LNCaP clone FGC (cell line): ENCODE measurements around the gene SNX21.
"Not testable (repeated sequence)": the region's sequence is repeated elsewhere in the genome, so short reads cannot be mapped to it uniquely, and the experiment has no call there.

ENCODE experiments used
- DNase-seq: peaks from one replicate; pipeline ENCODE4 v3.0.0-alpha.2; 2011; ENCODE audit warnings: low read depth
- H3K4me3 ChIP-seq: 2 replicates; pipeline ENCODE4 v1.5.1; 2011; ENCODE audit warnings: mild to moderate bottlenecking, low read depth, low read length, control low read depth
- CTCF ChIP-seq: IDR thresholded peaks from 2 replicates; pipeline ENCODE4 v1.5.1; 2012; ENCODE audit warnings: mild to moderate bottlenecking; ENCODE audit not compliant: control insufficient read depth, insufficient read depth; ENCODE audit errors: extremely low read depth

SNX21 gene

GRCh38 chr20:45833030-45833882, at the start of gene SNX21:
Gene SNX21 (plus strand): TSS chr20:45833799. CDS start chr20:45833920, 121 bp downstream.
- peak within 1 kb of the TSS; percentile 54 for H3K4me3 ChIP-seq
- TF ChIP-seq CTCF, result no peak
- peak; percentile 15 for DNase-seq

GRCh38 chr20:45788351-45788750, 45.2 kb upstream of the SNX21 start:
- no peak overlapping the region for H3K4me3 ChIP-seq
- no peak for TF ChIP-seq CTCF
- no peak for DNase-seq

- DNase-seq, result no peak
- H3K4me3 ChIP-seq, result peak overlapping the region; percentile 98
- TF ChIP-seq CTCF, result no peak
Measured at GRCh38 chr20:45792317-45793118, 41.1 kb upstream of the SNX21 start.

DNA sequence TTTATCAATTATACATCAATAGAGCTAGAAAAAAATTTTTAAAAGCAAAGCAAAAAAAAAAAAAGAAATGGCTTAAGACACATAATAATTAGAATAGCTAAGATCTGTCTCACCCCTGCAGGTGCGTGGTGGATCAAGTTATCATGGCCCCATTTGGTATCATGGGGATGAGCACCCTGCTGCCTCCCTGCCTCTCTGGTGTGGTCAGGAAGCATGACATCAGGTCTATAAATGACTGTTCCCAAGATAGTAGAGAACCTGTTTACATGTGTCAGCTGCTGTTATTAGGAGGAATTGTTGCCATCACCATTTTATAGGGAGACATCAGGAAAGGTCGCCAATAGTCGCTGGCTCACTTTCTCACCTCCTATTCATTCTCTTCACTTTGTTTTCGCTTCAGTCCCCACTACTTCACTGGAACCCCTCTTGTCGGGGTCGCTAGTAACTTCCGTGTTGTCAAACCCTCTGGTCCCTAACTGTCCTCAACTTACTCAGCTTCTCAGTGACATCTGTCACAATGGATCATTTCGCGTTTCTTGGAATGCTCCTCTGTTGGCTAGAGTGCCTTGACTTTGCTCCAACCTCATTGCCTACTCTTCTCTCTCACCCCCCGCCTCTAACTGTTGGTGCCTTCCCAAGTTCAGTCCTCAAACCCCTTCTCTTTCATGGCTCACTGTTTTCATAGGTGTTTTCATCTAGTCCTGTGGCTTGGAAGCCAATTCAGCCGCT, 37.1 kb upstream of the SNX21 start:
- TF ChIP-seq CTCF, result no peak
- H3K4me3 ChIP-seq, result no peak overlapping the region
- DNase-seq, result no peak

DNA sequence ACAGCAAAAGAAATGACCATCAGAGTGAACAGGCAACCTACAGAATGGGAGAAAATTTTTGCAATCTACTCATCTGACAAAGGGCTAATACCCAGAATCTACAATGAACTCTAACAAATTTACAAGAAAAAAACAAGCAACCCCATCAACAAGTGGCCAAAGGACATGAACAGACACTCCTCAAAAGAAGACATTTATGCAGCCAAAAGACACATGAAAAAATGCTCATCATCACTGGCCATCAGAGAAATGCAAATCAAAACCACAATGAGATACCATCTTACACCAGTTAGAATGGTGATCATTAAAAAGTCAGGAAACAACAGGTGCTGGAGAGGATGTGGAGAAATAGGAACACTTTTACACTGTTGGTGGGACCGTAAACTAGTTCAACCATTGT, 36.1 kb upstream of the SNX21 start:
- H3K4me3 ChIP-seq, DNase-seq: not testable (repeated sequence)

- not testable (repeated sequence) for H3K4me3 ChIP-seq, DNase-seq
Measured at GRCh38 chr20:45797955-45798354, 35.6 kb upstream of the SNX21 start.

DNA sequence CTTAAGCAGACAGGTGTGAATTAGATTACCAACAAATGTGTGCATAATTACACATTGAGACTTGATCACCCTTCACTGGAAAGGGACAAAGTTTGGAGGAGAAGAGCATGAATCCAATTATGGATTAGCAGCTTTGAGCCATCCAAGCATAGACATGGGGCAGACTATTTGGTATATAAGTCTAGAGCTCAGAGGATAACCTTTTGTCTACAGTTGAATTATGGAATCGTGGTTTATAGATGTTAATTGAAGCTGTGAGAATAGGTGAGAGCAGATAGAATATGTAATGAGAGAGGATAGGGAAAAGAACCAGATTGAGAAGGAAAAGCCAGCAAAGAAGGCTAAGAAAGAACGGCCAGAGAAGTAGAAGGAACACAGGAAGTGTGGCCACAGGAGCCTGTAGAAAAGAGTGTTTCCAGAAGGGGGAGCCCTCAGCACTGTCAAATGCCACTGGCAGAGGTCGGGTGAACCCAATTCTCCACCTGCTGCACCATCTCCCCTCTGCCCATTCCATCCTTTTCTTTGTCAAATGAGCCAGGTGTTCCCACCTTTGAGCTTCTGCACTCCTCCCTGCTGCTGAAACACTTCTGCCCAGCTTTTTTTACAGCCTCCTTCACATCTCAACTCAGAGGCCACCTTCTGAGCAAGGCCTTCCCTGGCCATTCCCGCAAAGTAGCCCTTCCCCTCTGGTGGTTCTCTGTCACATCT, 34.5 kb upstream of the SNX21 start:
- H3K4me3 ChIP-seq, result no peak overlapping the region
- peak; percentile 61 for TF ChIP-seq CTCF
- DNase-seq, result no peak
